Activated naive CD4-positive, alpha-beta T cell treated with anti-CD3 and anti-CD28 coated beads for 36 hours (primary cell): ENCODE results near the gene NT5DC1. TPM values are rescaled to one million over a fixed set of nuclear protein-coding genes. Genes with fewer than 3 reads are reported as not detected.

ENCODE experiments used
- CTCF ChIA-PET: fragments of 350-600 bp; sonication (Branson Sonifier 250); formaldehyde crosslinking; loops from one replicate; lab custom pipeline; 2021; ENCODE audit warnings: antibody characterized with exemption; lab: Charles Lee
- DNase-seq: peaks from one replicate; pipeline ENCODE4 v3.0.0-alpha.2; 2020
- H3K27ac Mint-ChIP-seq: one replicate; pipeline ENCODE4 v1.8.0; 2021; ENCODE audit warnings: mild to moderate bottlenecking, mixed read lengths
- H3K27me3 Mint-ChIP-seq: one replicate; pipeline ENCODE4 v1.8.0; 2021; ENCODE audit warnings: low read depth, mixed read lengths
- H3K36me3 Mint-ChIP-seq: one replicate; pipeline ENCODE4 v1.8.0; 2021; ENCODE audit warnings: low read depth, mixed read lengths
- H3K4me1 Mint-ChIP-seq: one replicate; pipeline ENCODE4 v1.8.0; 2021; ENCODE audit warnings: low read depth, mixed read lengths
- H3K4me3 Mint-ChIP-seq: one replicate; pipeline ENCODE4 v1.8.0; 2021; ENCODE audit warnings: mild to moderate bottlenecking, moderate library complexity, mixed read lengths
- H3K9me3 Mint-ChIP-seq: one replicate; pipeline ENCODE4 v1.8.0; 2021; ENCODE audit warnings: mixed read lengths
- intact Hi-C: fragments of 100-400 bp; cut with micrococcal nuclease; formaldehyde crosslinking; loops from one replicate; pipeline ENCODE4 v1.15.1; 2023
- total RNA-seq, 2 experiments: library from RNA; stranded (reverse); gene quantifications; one replicate each; pipeline ENCODE4 v1.2.3, GENCODE V29; 2021

Gene NT5DC1
- 10 to 100 TPM; 59.7 to 62.6 TPM for total RNA-seq

GRCh38 chr6:116100419-116101301 is at the start of gene NT5DC1:
Gene NT5DC1, plus strand, starts transcription at chr6:116100853. Its CDS starts 78 bp downstream, at chr6:116100931.
- Mint-ChIP-seq H3K9me3 (peaks cover 11% of the 10 kb centered on the region), H3K4me1 (peaks cover 43% of the 10 kb centered on the region), H3K27me3 (no peaks in the 10 kb centered on the region), H3K4me3 (peak within 1 kb of the TSS; percentile 90), H3K27ac (peak within 1 kb of the TSS; percentile 81), H3K36me3 (peaks cover 17% of the 10 kb centered on the region)
- CTCF ChIA-PET = interaction anchor here (0.6 to 2.3 kb wide), 6 partner anchors 9 to 215 kb away, joined by 3 to 19 read pairs (median 3); no protein-coding TSS in a partner anchor
- intact Hi-C loops = loop anchor here (1.0 to 10.0 kb wide), 9 partner anchors 154 to 1502 kb away; partner anchors contain the start of genes CALHM6, DSE, GOPC and KPNA5
- DNase-seq = peak; percentile 87

- intact Hi-C loops = no loop called here
- Mint-ChIP-seq H3K4me1 (no peaks in the 10 kb centered on the region), H3K4me3 (no peak overlapping the region), H3K27ac (no peak overlapping the region), H3K36me3 (no peaks in the 10 kb centered on the region), H3K27me3 (peaks cover 20% of the 10 kb centered on the region), H3K9me3 (no peaks in the 10 kb centered on the region)
- CTCF ChIA-PET = no interaction called here
- no peak for DNase-seq
These were observed 49.4 kb upstream of the NT5DC1 start for GRCh38 chr6:116051244-116051643.

- no peaks in the 10 kb centered on the region for H3K4me1 Mint-ChIP-seq
- H3K4me3 Mint-ChIP-seq = no peak overlapping the region
- no peaks in the 10 kb centered on the region for H3K36me3 Mint-ChIP-seq
- no peak overlapping the region for H3K27ac Mint-ChIP-seq
- H3K9me3 Mint-ChIP-seq = no peaks in the 10 kb centered on the region
- CTCF ChIA-PET = no interaction called here
- peaks cover 7% of the 10 kb centered on the region for H3K27me3 Mint-ChIP-seq
- no peak for DNase-seq
- intact Hi-C loops = no loop called here
These were observed 45.1 kb upstream of the NT5DC1 start for GRCh38 chr6:116055513-116055912.

GRCh38 chr6:116057766-116058165 is 42.9 kb upstream of the NT5DC1 start:
- H3K4me1 Mint-ChIP-seq = no peaks in the 10 kb centered on the region
- H3K36me3 Mint-ChIP-seq = no peaks in the 10 kb centered on the region
- CTCF ChIA-PET = no interaction called here

GRCh38 chr6:116059713-116060571 is 40.7 kb upstream of the NT5DC1 start:
- CTCF ChIA-PET = no interaction called here
- Mint-ChIP-seq H3K27me3 (peaks cover 7% of the 10 kb centered on the region), H3K36me3 (no peaks in the 10 kb centered on the region), H3K4me3 (no peak overlapping the region), H3K27ac (no peak overlapping the region), H3K9me3 (no peaks in the 10 kb centered on the region), H3K4me1 (no peaks in the 10 kb centered on the region)
- DNase-seq = no peak
- intact Hi-C loops = no loop called here

More at GRCh38 chr6:116057766-116058165, 42.9 kb upstream of the NT5DC1 start:
- intact Hi-C loops = no loop called here
- DNase-seq = no peak
- H3K27ac Mint-ChIP-seq = no peak overlapping the region
- no peak overlapping the region for H3K4me3 Mint-ChIP-seq
- peaks cover 7% of the 10 kb centered on the region for H3K27me3 Mint-ChIP-seq
- no peaks in the 10 kb centered on the region for H3K9me3 Mint-ChIP-seq

DNA sequence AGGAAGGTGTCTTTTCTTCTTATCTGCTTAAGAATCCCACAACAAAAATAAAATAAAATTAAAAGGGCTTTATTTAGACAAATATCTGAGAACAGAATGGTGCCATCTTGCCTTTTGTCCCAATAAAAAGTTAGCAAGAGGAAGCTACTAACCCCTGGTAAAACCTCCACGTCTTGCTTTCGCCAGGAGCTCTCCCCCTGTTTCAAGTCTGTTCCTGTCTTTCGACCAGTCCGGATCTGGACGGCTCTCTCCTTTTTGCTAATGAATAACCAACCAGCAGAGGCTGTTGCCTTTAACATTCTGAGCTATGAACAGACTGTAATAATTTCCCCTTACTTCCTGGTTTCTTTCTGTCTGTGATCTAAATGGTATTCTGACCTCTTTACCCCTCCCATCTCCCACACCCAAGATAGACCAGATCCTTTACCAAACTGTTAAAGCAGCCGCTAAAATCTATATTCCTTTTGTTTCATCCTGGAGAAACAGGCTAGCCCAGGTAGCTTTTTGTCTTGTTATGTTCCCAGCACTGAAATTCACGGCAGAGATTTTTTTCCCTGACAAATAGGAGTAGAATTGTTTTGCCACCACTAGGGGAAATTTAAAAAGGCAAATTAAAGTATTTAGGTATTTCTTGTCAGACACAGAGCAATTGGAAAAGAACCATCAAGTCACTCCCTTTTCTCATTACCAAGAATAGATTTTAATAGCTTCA is 39.9 kb upstream of the NT5DC1 start, which contains the start of gene FRK:
Gene FRK (minus strand): TSS at position 320 of the 712 bp plus-strand sequence. CDS start 580 bp downstream, outside the sequence.
- intact Hi-C loops = no loop called here
- H3K36me3 Mint-ChIP-seq = no peaks in the 10 kb centered on the region
- no peak for DNase-seq
- H3K27ac Mint-ChIP-seq = no peak within 1 kb of the TSS
- CTCF ChIA-PET = no interaction called here
- no peak within 1 kb of the TSS for H3K4me3 Mint-ChIP-seq
- H3K9me3 Mint-ChIP-seq = no peaks in the 10 kb centered on the region
- H3K27me3 Mint-ChIP-seq = peaks cover 7% of the 10 kb centered on the region
- H3K4me1 Mint-ChIP-seq = no peaks in the 10 kb centered on the region

GRCh38 chr6:116062496-116062895 is 38.2 kb upstream of the NT5DC1 start:
- Mint-ChIP-seq H3K27ac (no peak overlapping the region), H3K27me3 (peaks cover 5% of the 10 kb centered on the region), H3K4me3 (no peak overlapping the region), H3K36me3 (no peaks in the 10 kb centered on the region), H3K9me3 (no peaks in the 10 kb centered on the region), H3K4me1 (no peaks in the 10 kb centered on the region)
- no peak for DNase-seq
- CTCF ChIA-PET = interaction anchor here (1.0 kb wide), 1 partner anchor 10 kb away, joined by 4 read pairs; no protein-coding TSS in a partner anchor
- intact Hi-C loops = no loop called here

- peaks cover 3% of the 10 kb centered on the region for H3K27me3 Mint-ChIP-seq
- no peaks in the 10 kb centered on the region for H3K9me3 Mint-ChIP-seq
- no peaks in the 10 kb centered on the region for H3K36me3 Mint-ChIP-seq
- no peaks in the 10 kb centered on the region for H3K4me1 Mint-ChIP-seq
- no peak overlapping the region for H3K27ac Mint-ChIP-seq
- intact Hi-C loops = no loop called here
- no peak for DNase-seq
- CTCF ChIA-PET = interaction anchor here (0.6 kb wide), 1 partner anchor 1778 kb away, joined by 3 read pairs; no protein-coding TSS in a partner anchor
- H3K4me3 Mint-ChIP-seq = no peak overlapping the region
These were observed 36.0 kb upstream of the NT5DC1 start for GRCh38 chr6:116064666-116065065.

DNA sequence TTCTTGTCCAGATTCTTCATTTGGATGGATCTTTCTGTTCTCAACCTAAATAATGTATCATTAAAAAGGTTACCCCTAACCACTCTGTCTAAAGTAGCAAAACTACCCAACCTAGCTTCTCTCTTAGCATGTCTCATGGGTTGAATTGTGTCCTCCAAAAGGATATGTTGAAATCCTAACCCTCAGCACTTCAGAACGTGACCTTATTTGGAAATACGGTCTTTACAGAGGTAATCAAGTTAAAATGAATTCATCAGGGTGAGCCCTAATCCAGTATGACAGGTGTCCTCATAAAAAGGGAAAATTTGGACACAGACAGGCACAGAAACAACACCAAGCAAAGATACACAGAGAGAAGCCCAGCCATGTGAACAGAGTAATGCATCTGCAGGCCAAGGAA is 33.9 kb upstream of the NT5DC1 start:
- intact Hi-C loops = no loop called here
- Mint-ChIP-seq H3K4me1 (no peaks in the 10 kb centered on the region), H3K4me3 (no peak overlapping the region), H3K36me3 (no peaks in the 10 kb centered on the region), H3K9me3 (no peaks in the 10 kb centered on the region), H3K27me3 (no peaks in the 10 kb centered on the region), H3K27ac (no peak overlapping the region)
- CTCF ChIA-PET = no interaction called here
- DNase-seq = no peak

GRCh38 chr6:116070101-116070500 is 30.6 kb upstream of the NT5DC1 start:
- Mint-ChIP-seq H3K4me1 (peaks cover 3% of the 10 kb centered on the region), H3K36me3 (no peaks in the 10 kb centered on the region), H3K9me3 (no peaks in the 10 kb centered on the region), H3K4me3 (no peak overlapping the region), H3K27ac (no peak overlapping the region), H3K27me3 (no peaks in the 10 kb centered on the region)
- DNase-seq = no peak
- intact Hi-C loops = no loop called here
- CTCF ChIA-PET = interaction anchor here (0.7 kb wide), 1 partner anchor 40 kb away, joined by 4 read pairs; no protein-coding TSS in a partner anchor

GRCh38 chr6:116070616-116071389 is 29.9 kb upstream of the NT5DC1 start:
- H3K27me3 Mint-ChIP-seq = no peaks in the 10 kb centered on the region
- H3K27ac Mint-ChIP-seq = no peak overlapping the region
- no peaks in the 10 kb centered on the region for H3K9me3 Mint-ChIP-seq
- no peak overlapping the region for H3K4me3 Mint-ChIP-seq
- no peak for DNase-seq
- H3K36me3 Mint-ChIP-seq = no peaks in the 10 kb centered on the region
- CTCF ChIA-PET = no interaction called here
- intact Hi-C loops = no loop called here
- H3K4me1 Mint-ChIP-seq = peaks cover 3% of the 10 kb centered on the region
